NCI-H446 treated with DMSO at 0.1 percent for 48 hours (cell line): ENCODE results near the gene HNRNPUL1.
"Not testable (repeated sequence)": the region's sequence is repeated elsewhere in the genome, so short reads cannot be mapped to it uniquely, and the experiment has no call there.

Source experiments
- DNase-seq: peaks from one replicate; lab custom pipeline; 2025; lab: John Stamatoyannopoulos, UW

HNRNPUL1 gene

GRCh38 chr19:41327076-41327575, 63.0 kb downstream of the HNRNPUL1 start:
- DNase-seq, result no peak

GRCh38 chr19:41327576-41328156, 63.5 kb downstream of the HNRNPUL1 start:
- no peak for DNase-seq

GRCh38 chr19:41328157-41328841, 64.1 kb downstream of the HNRNPUL1 start:
- no peak for DNase-seq

- no peak for DNase-seq
These were observed 64.7 kb downstream of the HNRNPUL1 start for GRCh38 chr19:41328842-41329225.

- no peak for DNase-seq
These were observed 66.3 kb downstream of the HNRNPUL1 start for GRCh38 chr19:41330481-41330880.

GRCh38 chr19:41330946-41331678, 66.9 kb downstream of the HNRNPUL1 start:
- no peak for DNase-seq

- no peak for DNase-seq
These were observed 67.8 kb downstream of the HNRNPUL1 start for GRCh38 chr19:41332000-41332399.

- no peak for DNase-seq
These were observed 68.3 kb downstream of the HNRNPUL1 start for GRCh38 chr19:41332468-41332867.

- no peak for DNase-seq
These were observed 70.6 kb downstream of the HNRNPUL1 start for GRCh38 chr19:41334793-41335192.

GRCh38 chr19:41335467-41335866, 71.3 kb downstream of the HNRNPUL1 start:
- DNase-seq, result no peak

GRCh38 chr19:41339936-41340335, 75.8 kb downstream of the HNRNPUL1 start:
- DNase-seq, result no peak

GRCh38 chr19:41341669-41342490, 77.7 kb downstream of the HNRNPUL1 start:
- DNase-seq, result no peak

- no peak for DNase-seq
These were observed 80.0 kb downstream of the HNRNPUL1 start for GRCh38 chr19:41344162-41344561.

- not testable (repeated sequence) for DNase-seq
These were observed 82.7 kb downstream of the HNRNPUL1 start for GRCh38 chr19:41346916-41347315.

- DNase-seq, result no peak
These were observed 86.7 kb downstream of the HNRNPUL1 start for GRCh38 chr19:41350735-41351338.

- DNase-seq, result no peak
These were observed 87.4 kb downstream of the HNRNPUL1 start for GRCh38 chr19:41351339-41352245.

GRCh38 chr19:41352279-41352608, 88.1 kb downstream of the HNRNPUL1 start:
- no peak for DNase-seq

- DNase-seq, result no peak
These were observed 88.7 kb downstream of the HNRNPUL1 start for GRCh38 chr19:41352609-41353465.

GRCh38 chr19:41353466-41354342, 89.5 kb downstream of the HNRNPUL1 start, which contains the start of gene TGFB1:
TSS of gene TGFB1 (minus strand) at chr19:41353922. CDS start at chr19:41353044, 878 bp downstream.
- DNase-seq, result no peak
